Endothelial cell of umbilical vein (primary cell): Measurements from ENCODE around the gene NDUFB10. TPM values are rescaled to one million over a fixed set of nuclear protein-coding genes. Genes with fewer than 3 reads are reported as not detected.
A peak's percentile ranks its signal among the peaks of the same experiment; 100 is the strongest.

Experiments
- BruUV-seq: library from RNA; stranded (reverse); fragments of 400-500 nt; replicated peaks from 2 replicates; lab custom pipeline; 2021; lab: Mats Ljungman, UMichigan
- CTCF ChIA-PET: fragments of 300-600, 350-600 bp; sonication (Branson Sonifier 250); formaldehyde crosslinking; loops from one replicate; lab custom pipeline; 2021; ENCODE audit warnings: antibody characterized with exemption, inconsistent platforms; lab: Charles Lee
- POLR2A ChIA-PET: fragments of 300-600, 350-600 bp; sonication (Branson Sonifier 250); formaldehyde crosslinking; loops from one replicate; lab custom pipeline; 2021; ENCODE audit warnings: antibody characterized with exemption, inconsistent platforms; lab: Charles Lee
- DNase-seq: peaks from one replicate; pipeline ENCODE4 v3.0.0-alpha.2; 2011; ENCODE audit warnings: low read depth, low spot score
- FAIRE-seq: peaks from 2 replicates; lab custom pipeline; 2011; peaks lifted over from hg19 to GRCh38; lab: Jason Lieb, UNC
- H2AFZ ChIP-seq: 2 replicates; pipeline ENCODE4 v1.6.0; 2012; ENCODE audit warnings: low read depth, low read length, control low read depth, inconsistent platforms
- H3K27ac ChIP-seq: 2 replicates; pipeline ENCODE4 v1.5.1; 2011; ENCODE audit warnings: low read depth, mild to moderate bottlenecking, control low read depth, low read length, moderate library complexity; ENCODE audit not compliant: insufficient read depth
- H3K27me3 ChIP-seq, 2 experiments: 2 replicates each; pipeline versions ENCODE4 v1.6.0 to v1.6.1; 2011; ENCODE audit warnings: low read length in 2 of 2, mixed read lengths in 1 of 2; ENCODE audit not compliant: control insufficient read depth in 2 of 2, insufficient read depth in 2 of 2
- H3K36me3 ChIP-seq, 2 experiments: 2 replicates in 1 of 2; 3 replicates in 1 of 2; pipeline ENCODE4 v1.5.1; 2011; ENCODE audit warnings: low read length in 2 of 2, mild to moderate bottlenecking in 1 of 2, moderate library complexity in 1 of 2; ENCODE audit not compliant: control insufficient read depth in 2 of 2, insufficient read depth in 2 of 2; ENCODE audit errors: extremely low read depth in 1 of 2
- H3K4me1 ChIP-seq: 3 replicates; pipeline ENCODE4 v1.5.1; 2011; ENCODE audit warnings: mild to moderate bottlenecking, low read length; ENCODE audit not compliant: control insufficient read depth, insufficient read depth; ENCODE audit errors: extremely low read depth
- H3K4me2 ChIP-seq: 2 replicates; pipeline ENCODE4 v1.6.1; 2011; ENCODE audit warnings: low read length, control low read depth, mixed read lengths; ENCODE audit not compliant: insufficient read depth
- H3K4me3 ChIP-seq, 3 experiments: fragments of 200-600 bp in 1 of 3; sonication (generic), shearing (Covaris generic) in 1 of 3; replicated peaks in 1 of 3; 2 replicates each; pipeline ENCODE4 v1.5.1; 2011 to 2016; ENCODE audit warnings: control low read depth in 3 of 3, low read length in 3 of 3, mild to moderate bottlenecking in 2 of 3, inconsistent platforms in 1 of 3, low read depth in 1 of 3, moderate library complexity in 1 of 3; ENCODE audit not compliant: insufficient read depth in 1 of 3
- H3K79me2 ChIP-seq: 2 replicates; pipeline ENCODE4 v1.6.0; 2012; ENCODE audit warnings: low read length, inconsistent platforms; ENCODE audit not compliant: control insufficient read depth, insufficient read depth
- H3K9ac ChIP-seq: replicated peaks from 2 replicates; pipeline ENCODE3; 2011; ENCODE audit warnings: low read length, control low read depth; ENCODE audit not compliant: insufficient read depth; ENCODE audit errors: extremely low read depth
- H3K9me1 ChIP-seq: replicated peaks from 3 replicates; pipeline ENCODE4 v1.6.0; 2011; ENCODE audit warnings: mild to moderate bottlenecking, low read length; ENCODE audit not compliant: control insufficient read depth, insufficient read depth; ENCODE audit errors: extremely low read depth
- H3K9me3 ChIP-seq: replicated peaks from 2 replicates; pipeline ENCODE4 v1.5.1; 2012; ENCODE audit warnings: low read length, inconsistent platforms; ENCODE audit not compliant: control insufficient read depth, insufficient read depth
- H4K20me1 ChIP-seq: replicated peaks from 2 replicates; pipeline ENCODE3; 2011; ENCODE audit warnings: mild to moderate bottlenecking, low read length; ENCODE audit not compliant: control insufficient read depth, insufficient read depth; ENCODE audit errors: extremely low read depth
- CTCF ChIP-seq, 2 donors: IDR thresholded peaks; 1 replicate in 1 of 2; 2 replicates in 1 of 2; pipeline ENCODE4 v1.5.1; 2011; ENCODE audit warnings: low read length in 2 of 2, mild to moderate bottlenecking in 2 of 2, moderate library complexity in 2 of 2, control low read depth in 1 of 2, inconsistent platforms in 1 of 2, low read depth in 1 of 2; ENCODE audit not compliant: insufficient read depth in 1 of 2; ENCODE audit errors: extremely low read depth in 1 of 2
- EZH2 ChIP-seq: IDR thresholded peaks from 2 replicates; pipeline ENCODE4 v1.6.1; 2012; ENCODE audit warnings: borderline replicate concordance, low read depth, mild to moderate bottlenecking, moderate library complexity, low read length, inconsistent platforms; ENCODE audit not compliant: severe bottlenecking
- FOS ChIP-seq: IDR thresholded peaks from 2 replicates; pipeline ENCODE4 v1.6.1; 2011; ENCODE audit warnings: mild to moderate bottlenecking, low read length, moderate library complexity, borderline replicate concordance; ENCODE audit not compliant: insufficient read depth
- GATA2 ChIP-seq: IDR thresholded peaks from 2 replicates; pipeline ENCODE4 v1.7.0; 2011; ENCODE audit warnings: low read depth, mild to moderate bottlenecking, moderate library complexity, mixed read lengths, low read length; ENCODE audit not compliant: insufficient read length, insufficient read depth
- JUN ChIP-seq: IDR thresholded peaks from 2 replicates; pipeline ENCODE4 v1.6.1; 2011; ENCODE audit warnings: borderline replicate concordance, low read depth; ENCODE audit not compliant: insufficient read length, insufficient read depth
- MYC ChIP-seq: IDR thresholded peaks from one replicate; pipeline ENCODE4 v1.6.1; 2011; ENCODE audit warnings: mild to moderate bottlenecking, low read depth, low read length
- POLR2A ChIP-seq: IDR thresholded peaks from 2 replicates; pipeline ENCODE4 v1.6.1; 2012; ENCODE audit warnings: low read depth, mild to moderate bottlenecking, control low read depth, low read length
- POLR2AphosphoS5 ChIP-seq: IDR thresholded peaks from 2 replicates; pipeline ENCODE4 v1.6.1; 2012; ENCODE audit warnings: low read depth, mild to moderate bottlenecking, control low read depth, low read length, moderate library complexity; ENCODE audit not compliant: insufficient read depth
- dilution Hi-C: fragments of 300-500 bp; cut with MboI; formaldehyde crosslinking; loops from one replicate; pipeline ENCODE4 v1.15.0; 2019; ENCODE audit warnings: low sequenced_read_pairs; ENCODE audit not compliant: extremely low pct_ligation_motif_present
- intact Hi-C: fragments of 100-400 bp; cut with micrococcal nuclease; formaldehyde crosslinking; loops from one replicate; pipeline ENCODE4 v1.10.0; 2022
- polyA plus RNA-seq, 4 experiments: library from polyadenylated mRNA; depleted of rRNA in 3 of 4; stranded (reverse) in 3 of 4; unstranded in 1 of 4; fragments of >200 nt; gene quantifications; 2 replicates each; pipeline versions ENCODE4 v1.2.1 to v1.2.3, GENCODE V29; 2011 to 2012; ENCODE audit warnings: missing spikeins in 1 of 4
- total RNA-seq: library from RNA; stranded (reverse); gene quantifications from 2 replicates; pipeline ENCODE4 v1.2.3, GENCODE V29; 2021
- TF ChIP-seq, protein P1 (sequence below): IDR thresholded peaks from 2 replicates; pipeline ENCODE4 v1.6.1; 2011; ENCODE audit not compliant: insufficient read depth, insufficient read length

The NDUFB10 gene
- total and polyA plus RNA-seq, 2 donors (not counting 3 experiments of a cell fraction or from before 2014, with no cell fraction given) = 124 to 167 TPM

DNA sequence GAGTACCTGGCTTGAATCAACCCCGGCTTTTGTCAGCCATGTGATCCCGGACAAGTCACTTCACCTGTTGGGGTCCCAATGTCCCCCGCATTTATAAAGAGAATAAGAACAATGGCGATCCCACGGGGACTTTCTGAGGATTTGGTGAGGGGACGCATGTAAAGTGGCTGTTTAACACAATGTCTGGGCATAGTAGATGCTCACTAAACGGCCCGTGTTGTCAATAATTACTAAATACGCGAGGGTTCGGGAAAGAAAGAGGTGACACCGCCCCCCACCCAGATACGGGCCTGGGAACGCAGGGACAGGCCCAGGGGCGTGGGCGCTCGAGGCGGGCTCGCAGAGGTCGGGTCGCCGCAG, 32.2 kb downstream of the NDUFB10 start:
- no peak overlapping the region for H3K9ac ChIP-seq
- H3K27me3 ChIP-seq = peaks cover 23 to 24% of the 10 kb centered on the region in 2 experiments
- H3K27ac ChIP-seq = no peak overlapping the region
- H3K4me3 ChIP-seq = no peak overlapping the region
- dilution Hi-C loops (no loop called here), intact Hi-C loops (no loop called here)
- no peaks in the 10 kb centered on the region for H3K9me1 ChIP-seq
- peaks cover 7% of the 10 kb centered on the region for H3K4me1 ChIP-seq
- H3K9me3 ChIP-seq = no peaks in the 10 kb centered on the region
- no peaks in the 10 kb centered on the region for H3K79me2 ChIP-seq
- FAIRE-seq = no peak
- no peaks in the 10 kb centered on the region for H4K20me1 ChIP-seq
- no TSS peak for BruUV-seq
- TF ChIP-seq MYC (no peak), EZH2 (no peak), CTCF (IDR thresholded peaks at IDR 0.05; ENCODE audit: extremely low read depth in 1 of 2, insufficient read depth in 1 of 2, low read depth in 1 of 2, low read length in 2 of 2) (no peak), POLR2AphosphoS5 (no peak), JUN (no peak), GATA2 (no peak), FOS (no peak), POLR2A (no peak)
- TF ChIP-seq, protein P1, sequence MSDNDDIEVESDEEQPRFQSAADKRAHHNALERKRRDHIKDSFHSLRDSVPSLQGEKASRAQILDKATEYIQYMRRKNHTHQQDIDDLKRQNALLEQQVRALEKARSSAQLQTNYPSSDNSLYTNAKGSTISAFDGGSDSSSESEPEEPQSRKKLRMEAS = no peak
- POLR2A ChIA-PET = interaction anchor here (0.9 to 1.3 kb wide), 2 partner anchors 27 to 164 kb away, joined by 4 to 5 read pairs; partner anchors contain the start of genes RPS2 and TRAF7
- no peak for DNase-seq
- H3K4me2 ChIP-seq = no peak overlapping the region
- CTCF ChIA-PET = interaction anchor here (0.7 to 3.9 kb wide), 3 partner anchors 11 to 149 kb away, joined by 3 to 23 read pairs (median 9); no protein-coding TSS in a partner anchor
- peaks cover 0 to 2% of the 10 kb centered on the region in 2 experiments for H3K36me3 ChIP-seq
- peak overlapping the region; percentile 89 for H2AFZ ChIP-seq
